HG02798 (cell line): ENCODE results near the gene RGS7.

Source experiments
- ATAC-seq: cut with Tn5 transposase; IDR thresholded peaks from one replicate; pipeline ENCODE4 v1.9.1; 2021; ENCODE audit warnings: mild to moderate bottlenecking; ENCODE audit not compliant: unreplicated experiment, poor library complexity

Gene RGS7

GRCh38 chr1:240878631-240879030 is 478.4 kb downstream of the RGS7 start:
- no peak for ATAC-seq

GRCh38 chr1:240877605-240878004 is 479.4 kb downstream of the RGS7 start:
- no peak for ATAC-seq

GRCh38 chr1:240876071-240876470 is 480.9 kb downstream of the RGS7 start:
- ATAC-seq: no peak

GRCh38 chr1:240869071-240869470 is 487.9 kb downstream of the RGS7 start:
- ATAC-seq: no peak

GRCh38 chr1:240866724-240867123 is 490.3 kb downstream of the RGS7 start:
- no peak for ATAC-seq

- no peak for ATAC-seq
Measured at GRCh38 chr1:240860023-240860422, 497.0 kb downstream of the RGS7 start.

- no peak for ATAC-seq
Measured at GRCh38 chr1:240854367-240854766, 502.6 kb downstream of the RGS7 start.

- ATAC-seq: no peak
Measured at GRCh38 chr1:240847325-240847724, 509.7 kb downstream of the RGS7 start.

- ATAC-seq: no peak
Measured at GRCh38 chr1:240844486-240844885, 512.5 kb downstream of the RGS7 start.

- ATAC-seq: no peak
Measured at GRCh38 chr1:240843798-240844197, 513.2 kb downstream of the RGS7 start.

GRCh38 chr1:240836271-240836670 is 520.7 kb downstream of the RGS7 start:
- no peak for ATAC-seq

GRCh38 chr1:240835291-240835690 is 521.7 kb downstream of the RGS7 start:
- ATAC-seq: no peak

- ATAC-seq: no peak
Measured at GRCh38 chr1:240833075-240833474, 523.9 kb downstream of the RGS7 start.

- no peak for ATAC-seq
Measured at GRCh38 chr1:240831922-240832321, 525.1 kb downstream of the RGS7 start.

- no peak for ATAC-seq
Measured at GRCh38 chr1:240831191-240831631, 525.8 kb downstream of the RGS7 start.

GRCh38 chr1:240829487-240829886 is 527.5 kb downstream of the RGS7 start:
- no peak for ATAC-seq

GRCh38 chr1:240827786-240828185 is 529.2 kb downstream of the RGS7 start:
- no peak for ATAC-seq

GRCh38 chr1:240824238-240824637 is 532.8 kb downstream of the RGS7 start:
- ATAC-seq: no peak

- no peak for ATAC-seq
Measured at GRCh38 chr1:240823357-240823756, 533.6 kb downstream of the RGS7 start.

GRCh38 chr1:240821925-240822324 is 535.1 kb downstream of the RGS7 start:
- ATAC-seq: no peak

- ATAC-seq: peak; percentile 77
Measured at GRCh38 chr1:240820816-240821215, 536.2 kb downstream of the RGS7 start.

- no peak for ATAC-seq
Measured at GRCh38 chr1:240816472-240816871, 540.5 kb downstream of the RGS7 start.

- ATAC-seq: no peak
Measured at GRCh38 chr1:240813720-240814119, 543.3 kb downstream of the RGS7 start.
